ENCODE measurements around the gene MCF2L.

MCF2L gene

GRCh38 chr13:112998521-112999280 is 29.7 kb downstream of the MCF2L start:
- no peak for DNase-seq (ENCODE audit: low read depth)

DNA sequence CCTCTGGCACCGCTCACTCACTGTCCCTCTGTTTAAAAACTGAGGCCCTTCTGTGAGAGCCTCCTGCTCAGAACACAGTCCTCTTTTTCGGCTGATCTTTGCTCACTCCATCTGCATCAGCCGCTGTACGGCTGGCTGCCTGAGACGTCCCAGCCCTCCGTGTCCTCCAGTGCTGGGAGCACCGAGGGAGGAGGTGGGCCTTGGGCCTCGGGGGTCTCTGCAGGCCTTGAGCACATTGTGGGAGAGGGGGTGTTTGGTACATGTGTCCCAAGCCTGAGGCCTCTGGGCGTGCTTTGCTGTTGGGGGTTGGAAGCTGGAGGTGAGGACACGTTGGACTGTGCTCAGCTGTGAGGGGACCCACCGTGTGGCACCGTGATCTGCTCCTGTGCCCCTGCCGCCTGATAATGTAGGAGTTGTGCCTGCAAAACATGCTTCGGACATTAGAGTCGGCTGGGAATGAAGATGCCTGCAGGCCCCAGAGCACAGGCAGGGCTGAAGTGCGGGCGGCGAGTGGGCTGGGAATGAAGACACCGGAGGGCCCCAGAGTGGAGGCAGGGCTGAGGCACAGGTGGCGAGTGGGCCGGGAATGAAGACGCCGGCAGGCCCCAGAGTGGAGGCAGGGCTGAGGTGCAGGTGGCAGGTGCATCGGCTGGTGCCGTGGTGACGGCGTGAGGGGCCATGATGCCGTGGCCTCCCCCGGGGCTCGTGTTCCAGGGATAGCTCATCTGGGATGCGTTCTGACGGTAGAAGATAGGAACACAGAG is 30.6 kb downstream of the MCF2L start:
- DNase-seq (ENCODE audit: low read depth): no peak

- no peak for DNase-seq (ENCODE audit: low read depth)
These were observed 31.6 kb downstream of the MCF2L start for GRCh38 chr13:113000575-113000974.

DNA sequence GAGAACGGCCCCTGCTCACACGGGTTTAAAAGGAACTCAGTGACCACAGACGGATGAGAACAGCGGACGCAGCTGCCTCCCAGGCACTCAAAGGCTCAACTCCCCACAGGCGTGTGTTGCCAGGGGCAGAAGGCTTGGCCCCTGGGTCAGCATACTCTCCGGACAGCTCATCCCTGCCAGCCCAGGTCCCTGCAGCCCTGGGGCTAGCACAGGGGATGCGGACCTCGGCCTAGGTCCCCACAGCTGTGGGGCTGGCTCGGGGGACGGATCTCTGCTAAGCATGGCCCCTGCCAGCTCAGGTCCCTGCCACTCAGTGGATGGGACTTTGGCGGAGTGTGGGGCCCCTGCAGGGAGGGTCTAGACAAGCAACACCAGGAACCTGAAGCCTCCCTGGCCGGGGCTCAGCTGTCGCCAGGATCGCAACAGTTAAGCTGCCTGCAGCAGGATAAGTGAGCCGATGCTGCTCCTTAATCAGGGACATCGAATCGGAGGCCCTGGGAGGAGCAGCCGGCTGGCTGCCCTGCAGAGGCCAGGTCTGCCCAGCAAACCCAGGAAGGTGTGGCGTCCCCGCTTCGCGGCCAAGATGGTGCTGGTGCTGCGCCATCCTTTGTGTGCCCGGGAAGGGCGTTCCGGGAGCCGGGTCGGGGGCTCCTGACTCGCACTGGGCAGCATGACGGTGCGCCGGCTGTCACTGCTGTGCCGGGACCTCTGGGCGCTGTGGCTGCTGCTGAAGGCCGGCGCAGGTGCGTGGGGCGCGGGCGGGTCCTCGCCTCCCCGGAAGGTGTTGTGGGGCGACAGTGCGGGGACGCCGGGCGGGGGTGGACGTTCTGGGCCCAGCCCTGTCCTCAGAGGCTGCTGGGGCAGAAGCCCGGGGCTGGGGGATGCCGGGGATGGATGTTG is 32.5 kb downstream of the MCF2L start:
- DNase-seq (ENCODE audit: low read depth): no peak

DNA sequence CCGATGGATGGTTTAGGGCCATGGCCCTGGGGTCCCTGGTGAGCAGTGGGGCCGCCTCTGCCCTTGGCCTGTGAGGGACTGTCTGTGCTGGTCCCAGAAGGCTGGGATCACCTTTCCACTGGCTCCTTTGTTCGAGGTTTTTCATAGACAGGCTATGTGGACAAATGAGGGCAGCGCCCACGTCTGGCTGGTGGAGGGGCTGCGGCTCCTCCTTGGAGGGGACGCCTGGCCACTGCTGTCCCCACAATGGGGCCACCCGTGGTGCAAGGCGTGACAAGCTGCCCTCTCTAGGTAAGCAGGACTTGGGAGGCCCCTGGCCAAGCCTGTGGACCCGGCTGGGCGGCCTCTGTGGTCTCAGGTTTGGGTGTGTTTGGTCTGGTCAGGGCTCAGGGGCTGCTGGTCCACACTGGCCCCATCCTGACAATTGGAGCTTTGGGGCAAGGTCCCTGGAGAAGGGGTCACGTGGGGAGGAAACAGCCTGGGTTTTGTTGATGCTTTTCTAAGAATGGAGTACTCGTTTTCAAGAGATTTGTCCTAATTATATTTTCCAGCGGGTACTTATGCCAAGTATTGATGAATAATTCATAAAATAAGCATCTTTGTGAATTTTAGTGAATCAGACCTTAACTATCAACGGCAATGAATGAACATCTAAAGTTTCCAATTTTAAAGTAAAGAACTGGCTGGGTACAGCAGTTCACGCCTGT is 33.3 kb downstream of the MCF2L start:
- DNase-seq (ENCODE audit: low read depth): no peak

DNA sequence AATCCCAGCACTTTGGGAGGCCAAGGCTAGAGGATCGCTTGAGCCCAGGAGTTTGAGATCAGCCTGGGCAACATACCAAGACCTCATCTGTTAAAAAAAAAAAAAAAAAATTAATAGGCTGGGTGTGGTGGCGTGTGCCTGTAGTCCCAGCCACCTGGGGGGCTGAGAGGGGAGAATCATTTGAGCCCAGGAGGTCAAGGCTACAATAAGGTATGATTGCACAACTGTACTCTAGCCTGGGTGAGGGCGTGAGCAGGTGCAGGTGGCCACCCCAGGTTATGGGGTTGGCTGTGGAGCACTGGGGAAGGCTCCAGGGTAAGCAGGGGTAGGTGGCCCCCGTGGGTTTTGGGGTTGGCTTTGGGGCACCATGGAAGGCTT is 33.9 kb downstream of the MCF2L start:
- no peak for DNase-seq (ENCODE audit: low read depth)

- no peak for DNase-seq (ENCODE audit: low read depth)
These were observed 35.1 kb downstream of the MCF2L start for GRCh38 chr13:113004126-113004525.

DNA sequence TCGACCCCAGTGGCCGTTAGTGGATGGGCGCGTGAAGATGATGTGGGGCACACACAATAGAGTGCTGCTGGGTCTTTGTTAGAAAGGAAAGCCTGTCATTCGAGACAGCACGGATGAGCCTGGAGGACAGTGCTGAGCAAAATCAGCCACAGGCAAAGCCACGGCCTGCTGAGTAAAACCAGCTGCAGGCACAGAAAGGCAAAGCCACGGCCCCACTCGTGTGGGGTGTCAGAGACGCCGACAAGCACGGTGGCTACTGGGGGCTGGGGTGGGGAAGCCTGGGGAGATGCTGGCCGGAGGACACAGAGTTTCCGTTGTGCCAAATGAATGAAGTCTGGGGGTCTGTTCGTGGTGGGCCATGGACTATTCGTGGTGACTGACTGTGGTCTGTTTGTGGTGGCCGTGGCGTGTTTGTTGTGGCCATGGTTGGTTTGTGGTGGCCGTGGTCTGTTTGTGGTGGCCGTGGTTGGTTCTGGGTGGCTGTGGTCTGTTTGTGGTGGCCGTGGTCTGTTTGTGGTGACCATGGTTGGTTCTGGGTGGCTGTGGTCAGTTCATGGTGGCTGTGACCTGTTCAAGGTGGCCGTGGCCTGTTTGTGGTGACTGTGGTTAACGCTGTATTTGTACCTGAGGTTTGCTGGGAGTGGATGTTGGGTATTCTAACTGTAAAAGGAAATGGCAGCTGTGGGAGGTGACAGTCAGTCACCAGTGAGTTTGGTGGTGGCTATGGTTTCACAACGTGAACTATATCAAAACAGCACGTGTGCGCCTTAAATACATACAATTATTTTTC is 36.3 kb downstream of the MCF2L start:
- DNase-seq (ENCODE audit: low read depth): no peak

GRCh38 chr13:113005997-113006396 is 37.0 kb downstream of the MCF2L start:
- DNase-seq (ENCODE audit: low read depth): no peak

- no peak for DNase-seq (ENCODE audit: low read depth)
These were observed 37.6 kb downstream of the MCF2L start for GRCh38 chr13:113006660-113007059.

DNA sequence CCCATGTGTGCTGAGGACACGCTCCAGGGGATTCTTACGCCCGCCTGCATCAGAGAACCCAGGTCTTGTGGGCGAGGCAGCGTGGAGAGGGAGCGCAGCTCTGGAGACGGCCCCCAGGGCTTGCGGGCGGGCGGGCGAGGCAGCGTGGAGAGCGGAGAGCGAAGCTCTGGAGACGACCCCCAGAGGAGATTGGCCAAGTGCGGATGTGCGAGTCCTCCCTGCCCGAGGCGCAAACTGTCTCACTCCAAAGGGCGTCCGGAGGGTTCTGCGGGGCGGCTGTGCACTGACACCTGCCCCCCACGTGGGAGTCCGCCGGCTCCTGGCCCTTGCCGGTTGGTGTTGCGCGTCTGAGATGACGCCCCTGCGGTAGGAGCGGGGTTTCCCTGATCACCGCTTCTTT is 39.8 kb downstream of the MCF2L start:
- DNase-seq (ENCODE audit: low read depth): no peak

- no peak for DNase-seq (ENCODE audit: low read depth)
These were observed 40.9 kb downstream of the MCF2L start for GRCh38 chr13:113009743-113010509.

DNA sequence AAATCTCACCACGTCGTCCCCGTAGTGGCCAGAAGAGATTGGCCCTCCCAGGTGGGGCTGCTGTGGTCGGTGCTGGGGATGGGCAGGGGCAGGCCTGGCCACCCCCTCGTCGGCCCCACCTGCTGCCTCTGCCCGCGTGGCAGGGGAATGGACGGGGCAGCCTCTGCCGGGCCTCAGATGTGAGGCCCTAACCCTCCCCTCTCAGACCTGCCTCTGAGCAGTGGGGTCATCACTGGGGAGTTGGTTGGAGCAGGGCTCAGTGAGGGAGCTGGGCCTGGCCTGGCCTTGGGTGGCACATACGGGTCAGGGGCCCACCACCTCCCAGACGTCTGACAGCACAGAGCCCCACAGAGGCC is 41.5 kb downstream of the MCF2L start:
- no peak for DNase-seq (ENCODE audit: low read depth)

- no peak for DNase-seq (ENCODE audit: low read depth)
These were observed 44.3 kb downstream of the MCF2L start for GRCh38 chr13:113013303-113013702.

GRCh38 chr13:113013878-113014751 is 45.1 kb downstream of the MCF2L start:
- no peak for DNase-seq (ENCODE audit: low read depth)

- no peak for DNase-seq (ENCODE audit: low read depth)
These were observed 46.0 kb downstream of the MCF2L start for GRCh38 chr13:113014752-113015745.

GRCh38 chr13:113015826-113016525 is 47.0 kb downstream of the MCF2L start:
- DNase-seq (ENCODE audit: low read depth): no peak
